HCT116 (cell line): Measurements from ENCODE around the gene DLD. TPM values are rescaled to one million over a fixed set of nuclear protein-coding genes. Genes with fewer than 3 reads are reported as not detected.

ENCODE experiments used
- ATAC-seq: fragments of 200-7000 bp; cut with Tn5 transposase; 2 replicates; pipeline ENCODE4 v1.9.1; 2020; ENCODE audit warnings: mild to moderate bottlenecking, moderate library complexity
- BruUV-seq: library from RNA; stranded (reverse); fragments of 400-500 nt; replicated peaks from 2 replicates; lab custom pipeline; 2021; lab: Mats Ljungman, UMichigan
- CTCF ChIA-PET: fragments of 300-600 bp; sonication (Branson Sonifier 250); formaldehyde crosslinking; loops from one replicate; lab custom pipeline; 2021; ENCODE audit warnings: antibody characterized with exemption; lab: Charles Lee
- POLR2A ChIA-PET: fragments of 300-600, 350-600 bp; sonication (Branson Sonifier 250); formaldehyde crosslinking; loops from one replicate; lab custom pipeline; 2021; ENCODE audit warnings: antibody characterized with exemption; lab: Charles Lee
- RAD21 ChIA-PET, 2 experiments: fragments of 300-600 bp; sonication (Branson Sonifier 250); formaldehyde crosslinking; loops; one replicate each; lab custom pipeline; 2023; ENCODE audit warnings: low total read pairs in 2 of 2; ENCODE audit not compliant: uncharacterized antibody in 2 of 2, unreplicated experiment in 2 of 2, low non-redundant PET in 1 of 2; lab: Charles Lee
- DNase-seq: peaks from one replicate; pipeline ENCODE4 v3.0.0-alpha.2; 2010; ENCODE audit warnings: low read depth, low spot score
- H2AFZ ChIP-seq: fragments of 200-600 bp; shearing (Covaris generic), sonication (generic); 2 replicates; pipeline ENCODE4 v1.6.1; 2017; ENCODE audit warnings: low read depth, mixed run types, mixed read lengths, antibody characterized with exemption, low read length; ENCODE audit not compliant: poor library complexity, severe bottlenecking
- H3K27ac ChIP-seq: 2 replicates; pipeline ENCODE4 v1.5.1; 2012; ENCODE audit warnings: low read depth, low read length
- H3K27me3 ChIP-seq: fragments of 200-600 bp; sonication (generic); 2 replicates; pipeline ENCODE4 v1.6.1; 2016; ENCODE audit warnings: mixed run types, low read length, mixed read lengths; ENCODE audit not compliant: insufficient read depth
- H3K36me3 ChIP-seq, 2 experiments: fragments of 200-500 bp in 1 of 2; fragments of 200-600 bp in 1 of 2; sonication (Bioruptor generic) in 1 of 2; sonication (generic) in 1 of 2; 2 replicates each; pipeline versions ENCODE4 v1.5.1 to v1.6.1; 2014 to 2016; ENCODE audit warnings: low read length in 2 of 2, inconsistent platforms in 1 of 2, mixed read lengths in 1 of 2, mixed run types in 1 of 2; ENCODE audit not compliant: insufficient read depth in 2 of 2, control insufficient read depth in 1 of 2
- H3K4me1 ChIP-seq, 2 experiments: fragments of 200-600 bp in 1 of 2; sonication (generic) in 1 of 2; 2 replicates each; pipeline versions ENCODE4 v1.5.1 to v1.6.1; 2012 to 2017; ENCODE audit warnings: low read length in 2 of 2, inconsistent platforms in 1 of 2, mild to moderate bottlenecking in 1 of 2, mixed read lengths in 1 of 2, mixed run types in 1 of 2, moderate library complexity in 1 of 2; ENCODE audit not compliant: insufficient read depth in 2 of 2, control insufficient read depth in 1 of 2
- H3K4me2 ChIP-seq: fragments of 200-600 bp; sonication (generic); 2 replicates; pipeline ENCODE4 v1.6.1; 2017; ENCODE audit warnings: mixed run types, low read length, mixed read lengths
- H3K4me3 ChIP-seq, 2 experiments: fragments of 200-600 bp in 1 of 2; sonication (generic) in 1 of 2; replicated peaks in 1 of 2; 2 replicates each; pipeline ENCODE4 v1.5.1; 2011 to 2016; ENCODE audit warnings: low read length in 2 of 2, control low read depth in 1 of 2, low read depth in 1 of 2, mild to moderate bottlenecking in 1 of 2, mixed read lengths in 1 of 2, mixed run types in 1 of 2
- H3K79me2 ChIP-seq: fragments of 200-600 bp; sonication (generic); 2 replicates; pipeline ENCODE4 v1.6.1; 2017; ENCODE audit warnings: mild to moderate bottlenecking, mixed run types, low read length, moderate library complexity, mixed read lengths; ENCODE audit not compliant: insufficient read depth
- H3K9ac ChIP-seq: fragments of 200-600 bp; sonication (generic); 2 replicates; pipeline ENCODE4 v1.6.1; 2016; ENCODE audit warnings: low read length, mixed read lengths
- H3K9me2 ChIP-seq: fragments of 200-600 bp; sonication (generic), shearing (Covaris generic); 2 replicates; pipeline ENCODE4 v1.6.1; 2017; ENCODE audit warnings: mixed run types, mild to moderate bottlenecking, moderate library complexity; ENCODE audit not compliant: insufficient read depth
- H3K9me3 ChIP-seq, 2 experiments: fragments of 200-500 bp in 1 of 2; fragments of 200-600 bp in 1 of 2; sonication (Bioruptor generic) in 1 of 2; sonication (generic) in 1 of 2; 2 replicates each; pipeline ENCODE4 v1.6.1; 2014 to 2017; ENCODE audit warnings: low read length in 2 of 2, mixed read lengths in 2 of 2, inconsistent platforms in 1 of 2, low read depth in 1 of 2, mild to moderate bottlenecking in 1 of 2, mixed run types in 1 of 2, moderate library complexity in 1 of 2; ENCODE audit not compliant: control insufficient read depth in 1 of 2, insufficient read depth in 1 of 2
- H4K20me1 ChIP-seq: fragments of 200-600 bp; sonication (generic), shearing (Covaris generic); 2 replicates; pipeline ENCODE4 v1.6.1; 2017; ENCODE audit warnings: mixed run types, mild to moderate bottlenecking, moderate library complexity; ENCODE audit not compliant: insufficient read depth
- CEBPB ChIP-seq: IDR thresholded peaks from 2 replicates; pipeline ENCODE4 v1.6.1; 2012; ENCODE audit warnings: low read depth
- EGR1 ChIP-seq: IDR thresholded peaks from 2 replicates; pipeline ENCODE4 v1.6.1; 2012; ENCODE audit warnings: low read depth
- ELF1 ChIP-seq: IDR thresholded peaks from 2 replicates; pipeline ENCODE4 v1.6.1; 2012; ENCODE audit warnings: low read depth, borderline replicate concordance
- EZH2 ChIP-seq: fragments of 200-600 bp; sonication (generic); IDR thresholded peaks from 2 replicates; pipeline ENCODE4 v1.6.1; 2017; ENCODE audit warnings: antibody characterized with exemption, mixed run types
- EZH2phosphoT487 ChIP-seq: fragments of 200-600 bp; IDR thresholded peaks from 2 replicates; pipeline ENCODE4 v1.6.1; 2018; ENCODE audit warnings: antibody characterized with exemption, borderline replicate concordance
- FOSL1 ChIP-seq: IDR thresholded peaks from 2 replicates; pipeline ENCODE4 v1.6.1; 2012; ENCODE audit warnings: low read depth
- JUND ChIP-seq: IDR thresholded peaks from 2 replicates; pipeline ENCODE4 v1.6.1; 2012
- POLR2A ChIP-seq: IDR thresholded peaks from 2 replicates; pipeline ENCODE4 v1.7.0; 2011; ENCODE audit warnings: borderline replicate concordance; ENCODE audit not compliant: insufficient read depth, insufficient read length; ENCODE audit errors: extremely low read depth
- POLR2AphosphoS5 ChIP-seq: IDR thresholded peaks from 2 replicates; pipeline ENCODE4 v1.6.1; 2011; ENCODE audit warnings: mild to moderate bottlenecking, low read depth, low read length, moderate library complexity
- RAD21 ChIP-seq: IDR thresholded peaks from 2 replicates; pipeline ENCODE4 v1.6.1; 2012; ENCODE audit warnings: low read depth, mild to moderate bottlenecking
- ZFX ChIP-seq: fragments of 450-650 bp; IDR thresholded peaks from 2 replicates; pipeline ENCODE4 v1.6.1; 2017
- ZNF274 ChIP-seq: fragments of 200-500 bp; sonication (Bioruptor generic); IDR thresholded peaks from 2 replicates; pipeline ENCODE4 v1.6.1; 2014; ENCODE audit warnings: mild to moderate bottlenecking, low read depth, low read length, inconsistent platforms
- intact Hi-C: fragments of 100-400 bp; cut with micrococcal nuclease; formaldehyde crosslinking; loops from 2 replicates; pipeline ENCODE4 v1.10.0; 2022
- total RNA-seq: library from RNA; stranded (reverse); gene quantifications from one replicate; pipeline ENCODE4 v1.2.1, GENCODE V29; 2021; ENCODE audit not compliant: unreplicated experiment
- TF ChIP-seq, protein P1 (sequence below): IDR thresholded peaks from 2 replicates; pipeline ENCODE4 v1.6.1; 2012
- TF ChIP-seq, protein P2 (sequence below): IDR thresholded peaks from 2 replicates; pipeline ENCODE4 v1.6.1; 2012; ENCODE audit warnings: low read depth
- TF ChIP-seq, protein P3 (sequence below), 3 experiments: fragments of 200-600 bp in 1 of 3; sonication (generic) in 1 of 3; IDR thresholded peaks in 2 of 3; conservative IDR thresholded peaks in 1 of 3; 2 replicates each; pipeline ENCODE4 v1.5.1; 2012 to 2017; ENCODE audit warnings: low read depth in 2 of 3, low read length in 2 of 3, antibody characterized with exemption in 1 of 3, borderline replicate concordance in 1 of 3, control low read depth in 1 of 3, mild to moderate bottlenecking in 1 of 3, mixed read lengths in 1 of 3, mixed run types in 1 of 3, moderate library complexity in 1 of 3; ENCODE audit not compliant: insufficient read depth in 1 of 3
- TF ChIP-seq, protein P4 (sequence below): IDR thresholded peaks from 2 replicates; pipeline ENCODE4 v1.6.1; 2012

The DLD gene
- total RNA-seq, 1 experiment from 2014 or later = 104 TPM

DNA sequence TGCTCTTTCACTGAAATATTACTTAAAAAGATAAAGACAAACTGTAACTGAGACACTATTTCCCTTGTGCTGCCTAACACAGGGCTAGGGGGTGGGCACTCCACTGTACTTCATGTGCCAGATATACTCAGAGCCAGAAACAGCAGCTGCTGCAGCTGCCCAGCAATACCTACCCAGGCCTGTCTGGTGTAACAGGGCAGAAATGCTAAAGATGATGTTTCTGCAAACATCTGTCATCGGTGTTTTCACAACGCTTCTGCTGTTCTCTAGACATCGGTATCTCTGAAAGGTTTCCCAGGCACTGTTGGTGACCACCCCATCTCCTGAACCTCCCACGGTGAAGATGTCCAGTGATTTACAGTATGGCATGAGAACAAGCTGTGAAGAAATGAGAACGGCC, 69.3 kb downstream of the DLD start:
- RAD21 ChIA-PET = no interaction called here
- ATAC-seq = no peak
- no peak overlapping the region for H3K4me3 ChIP-seq
- peaks cover 0 to 17% of the 10 kb centered on the region in 2 experiments; a peak in 3 of 4 replicates for H3K36me3 ChIP-seq
- TF ChIP-seq, protein P1, sequence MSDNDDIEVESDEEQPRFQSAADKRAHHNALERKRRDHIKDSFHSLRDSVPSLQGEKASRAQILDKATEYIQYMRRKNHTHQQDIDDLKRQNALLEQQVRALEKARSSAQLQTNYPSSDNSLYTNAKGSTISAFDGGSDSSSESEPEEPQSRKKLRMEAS = no peak
- TF ChIP-seq EZH2 = no peak
- no peak for TF ChIP-seq ELF1
- no peak for TF ChIP-seq ZFX
- no peak for TF ChIP-seq CEBPB
- CTCF ChIA-PET = no interaction called here
- no TSS peak for BruUV-seq
- no peaks in the 10 kb centered on the region for H3K9me2 ChIP-seq
- H3K27me3 ChIP-seq = no peaks in the 10 kb centered on the region
- POLR2A ChIA-PET = no interaction called here
- no peak for DNase-seq
- no peaks in the 10 kb centered on the region for H3K4me1 ChIP-seq
- H3K27ac ChIP-seq = no peak overlapping the region
- no peak overlapping the region for H3K9ac ChIP-seq
- intact Hi-C loops = no loop called here
- no peaks in the 10 kb centered on the region for H4K20me1 ChIP-seq
- no peak overlapping the region for H2AFZ ChIP-seq
- no peaks in the 10 kb centered on the region for H3K9me3 ChIP-seq
- no peak overlapping the region for H3K4me2 ChIP-seq
- no peaks in the 10 kb centered on the region for H3K79me2 ChIP-seq

DNA sequence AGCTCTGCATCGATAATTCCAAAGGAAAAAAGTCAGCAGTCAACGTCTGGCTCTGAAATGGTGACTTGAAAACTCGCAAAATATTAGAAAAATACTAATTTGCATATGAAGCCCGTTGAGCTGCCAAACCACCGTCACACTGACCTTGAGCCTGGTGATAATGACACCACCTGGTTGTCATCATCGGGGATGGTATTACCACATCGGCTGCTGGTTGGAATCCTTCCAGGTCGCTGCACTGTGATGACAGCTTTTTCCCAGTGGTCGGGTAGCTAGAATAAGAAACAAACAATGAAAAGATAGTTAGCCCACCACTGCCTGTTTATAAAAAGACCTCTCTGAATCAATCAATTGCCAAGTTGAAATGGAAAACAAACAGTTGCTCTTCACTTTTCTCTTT, 70.4 kb downstream of the DLD start:
- Histone ChIP-seq H3K9me2 (no peaks in the 10 kb centered on the region), H4K20me1 (no peaks in the 10 kb centered on the region), H2AFZ (no peak overlapping the region)
- POLR2A ChIA-PET = no interaction called here
- TF ChIP-seq RAD21 (no peak), EZH2 (no peak), FOSL1 (no peak), ZFX (no peak), ZNF274 (no peak), JUND (no peak), EZH2phosphoT487 (no peak), EGR1 (no peak), ELF1 (no peak), POLR2A (no peak), POLR2AphosphoS5 (no peak)
- TF ChIP-seq, protein P1 = no peak
- TF ChIP-seq, protein P2, sequence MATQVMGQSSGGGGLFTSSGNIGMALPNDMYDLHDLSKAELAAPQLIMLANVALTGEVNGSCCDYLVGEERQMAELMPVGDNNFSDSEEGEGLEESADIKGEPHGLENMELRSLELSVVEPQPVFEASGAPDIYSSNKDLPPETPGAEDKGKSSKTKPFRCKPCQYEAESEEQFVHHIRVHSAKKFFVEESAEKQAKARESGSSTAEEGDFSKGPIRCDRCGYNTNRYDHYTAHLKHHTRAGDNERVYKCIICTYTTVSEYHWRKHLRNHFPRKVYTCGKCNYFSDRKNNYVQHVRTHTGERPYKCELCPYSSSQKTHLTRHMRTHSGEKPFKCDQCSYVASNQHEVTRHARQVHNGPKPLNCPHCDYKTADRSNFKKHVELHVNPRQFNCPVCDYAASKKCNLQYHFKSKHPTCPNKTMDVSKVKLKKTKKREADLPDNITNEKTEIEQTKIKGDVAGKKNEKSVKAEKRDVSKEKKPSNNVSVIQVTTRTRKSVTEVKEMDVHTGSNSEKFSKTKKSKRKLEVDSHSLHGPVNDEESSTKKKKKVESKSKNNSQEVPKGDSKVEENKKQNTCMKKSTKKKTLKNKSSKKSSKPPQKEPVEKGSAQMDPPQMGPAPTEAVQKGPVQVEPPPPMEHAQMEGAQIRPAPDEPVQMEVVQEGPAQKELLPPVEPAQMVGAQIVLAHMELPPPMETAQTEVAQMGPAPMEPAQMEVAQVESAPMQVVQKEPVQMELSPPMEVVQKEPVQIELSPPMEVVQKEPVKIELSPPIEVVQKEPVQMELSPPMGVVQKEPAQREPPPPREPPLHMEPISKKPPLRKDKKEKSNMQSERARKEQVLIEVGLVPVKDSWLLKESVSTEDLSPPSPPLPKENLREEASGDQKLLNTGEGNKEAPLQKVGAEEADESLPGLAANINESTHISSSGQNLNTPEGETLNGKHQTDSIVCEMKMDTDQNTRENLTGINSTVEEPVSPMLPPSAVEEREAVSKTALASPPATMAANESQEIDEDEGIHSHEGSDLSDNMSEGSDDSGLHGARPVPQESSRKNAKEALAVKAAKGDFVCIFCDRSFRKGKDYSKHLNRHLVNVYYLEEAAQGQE = no peak
- TF ChIP-seq, protein P3, sequence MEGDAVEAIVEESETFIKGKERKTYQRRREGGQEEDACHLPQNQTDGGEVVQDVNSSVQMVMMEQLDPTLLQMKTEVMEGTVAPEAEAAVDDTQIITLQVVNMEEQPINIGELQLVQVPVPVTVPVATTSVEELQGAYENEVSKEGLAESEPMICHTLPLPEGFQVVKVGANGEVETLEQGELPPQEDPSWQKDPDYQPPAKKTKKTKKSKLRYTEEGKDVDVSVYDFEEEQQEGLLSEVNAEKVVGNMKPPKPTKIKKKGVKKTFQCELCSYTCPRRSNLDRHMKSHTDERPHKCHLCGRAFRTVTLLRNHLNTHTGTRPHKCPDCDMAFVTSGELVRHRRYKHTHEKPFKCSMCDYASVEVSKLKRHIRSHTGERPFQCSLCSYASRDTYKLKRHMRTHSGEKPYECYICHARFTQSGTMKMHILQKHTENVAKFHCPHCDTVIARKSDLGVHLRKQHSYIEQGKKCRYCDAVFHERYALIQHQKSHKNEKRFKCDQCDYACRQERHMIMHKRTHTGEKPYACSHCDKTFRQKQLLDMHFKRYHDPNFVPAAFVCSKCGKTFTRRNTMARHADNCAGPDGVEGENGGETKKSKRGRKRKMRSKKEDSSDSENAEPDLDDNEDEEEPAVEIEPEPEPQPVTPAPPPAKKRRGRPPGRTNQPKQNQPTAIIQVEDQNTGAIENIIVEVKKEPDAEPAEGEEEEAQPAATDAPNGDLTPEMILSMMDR (IDR thresholded peaks at IDR 0.05 in 2 of 3, conservative IDR thresholded peaks at IDR 0.05 in 1 of 3; ENCODE audit: borderline replicate concordance in 1 of 3, insufficient read depth in 1 of 3, low read depth in 2 of 3, low read length in 2 of 3) = no peak
- TF ChIP-seq, protein P4, sequence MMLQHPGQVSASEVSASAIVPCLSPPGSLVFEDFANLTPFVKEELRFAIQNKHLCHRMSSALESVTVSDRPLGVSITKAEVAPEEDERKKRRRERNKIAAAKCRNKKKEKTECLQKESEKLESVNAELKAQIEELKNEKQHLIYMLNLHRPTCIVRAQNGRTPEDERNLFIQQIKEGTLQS = no peak
- TF ChIP-seq, all 23 proteins: peak for 0
- no peak for ATAC-seq
- H3K36me3 ChIP-seq = peaks cover 0 to 17% of the 10 kb centered on the region in 2 experiments; a peak in 3 of 4 replicates
- no peak overlapping the region for H3K4me3 ChIP-seq
- BruUV-seq = no TSS peak
- intact Hi-C loops = no loop called here
- ChIA-PET RAD21 (no interaction called here), CTCF (no interaction called here)
- H3K27me3 ChIP-seq = no peaks in the 10 kb centered on the region
- H3K9ac ChIP-seq = no peak overlapping the region
- no peaks in the 10 kb centered on the region for H3K4me1 ChIP-seq
- no peaks in the 10 kb centered on the region for H3K79me2 ChIP-seq
- no peak for DNase-seq
- H3K9me3 ChIP-seq = no peaks in the 10 kb centered on the region
- no peak overlapping the region for H3K4me2 ChIP-seq
- H3K27ac ChIP-seq = no peak overlapping the region
